AG10803 (cell line): ENCODE results near the gene PAM16.

Experiments
- DNase-seq: peaks from one replicate; pipeline ENCODE4 v3.0.0; 2010; ENCODE audit warnings: low read depth
- H3K4me3 ChIP-seq: 2 replicates; pipeline ENCODE4 v1.5.1; 2011; ENCODE audit warnings: mild to moderate bottlenecking, low read length, control low read depth
- TF ChIP-seq, protein P1 (sequence below): conservative IDR thresholded peaks from 2 replicates; pipeline ENCODE4 v1.5.1; 2011; ENCODE audit warnings: mild to moderate bottlenecking, low read length, control low read depth, inconsistent platforms

Gene PAM16

DNA sequence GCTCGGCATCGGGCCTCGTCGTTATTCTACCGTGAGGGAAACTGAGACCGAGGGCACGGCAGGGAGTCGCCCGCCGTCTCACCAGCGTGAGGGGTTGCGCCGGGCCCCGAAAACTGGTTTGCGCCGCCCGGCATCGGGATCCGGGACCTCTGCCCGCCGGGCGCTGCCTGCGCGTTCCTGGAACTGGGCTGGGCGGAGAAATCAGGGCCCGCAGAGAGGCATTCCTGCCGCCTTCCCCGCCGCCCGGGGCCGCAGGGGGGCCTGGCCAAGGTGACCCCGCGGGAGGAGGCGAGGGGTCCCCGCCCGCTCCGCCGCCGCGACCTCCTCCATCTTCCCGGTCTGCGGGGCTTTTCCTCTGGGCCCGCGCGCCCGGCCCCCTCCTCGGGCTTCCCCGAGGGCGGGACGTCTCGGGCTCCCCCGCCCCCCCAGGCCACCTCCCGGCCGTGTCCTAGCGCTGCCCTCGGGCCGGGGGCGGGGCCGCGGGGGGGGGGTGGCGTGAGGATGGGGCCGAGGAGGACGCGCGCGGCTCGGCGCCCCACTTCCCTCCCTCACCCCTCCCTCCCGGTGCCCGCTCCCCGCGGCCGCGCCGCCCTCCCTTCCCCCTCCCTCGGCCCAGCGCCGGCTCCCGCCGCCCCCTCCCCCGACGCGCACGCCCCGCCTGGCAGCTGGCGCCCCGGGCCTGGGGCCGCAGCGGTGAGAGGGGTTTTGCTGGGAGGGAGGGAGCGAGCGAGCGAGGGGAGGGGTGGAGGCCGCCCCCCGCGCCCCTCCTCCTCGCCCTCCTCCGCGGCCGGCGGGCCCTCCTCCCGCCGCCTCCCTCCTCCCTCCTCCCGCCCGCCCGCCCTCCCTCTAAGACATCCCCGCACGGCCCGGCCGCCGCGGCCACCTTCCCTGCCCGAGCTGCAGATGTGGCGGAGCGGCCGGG, 35.7 kb downstream of the PAM16 start, which contains the start of gene GLIS2:
TSS of gene GLIS2 (plus strand) at position 882 of the 922 bp plus-strand sequence. CDS start 16,214 bp downstream, outside the sequence.
- TF ChIP-seq, protein P1, sequence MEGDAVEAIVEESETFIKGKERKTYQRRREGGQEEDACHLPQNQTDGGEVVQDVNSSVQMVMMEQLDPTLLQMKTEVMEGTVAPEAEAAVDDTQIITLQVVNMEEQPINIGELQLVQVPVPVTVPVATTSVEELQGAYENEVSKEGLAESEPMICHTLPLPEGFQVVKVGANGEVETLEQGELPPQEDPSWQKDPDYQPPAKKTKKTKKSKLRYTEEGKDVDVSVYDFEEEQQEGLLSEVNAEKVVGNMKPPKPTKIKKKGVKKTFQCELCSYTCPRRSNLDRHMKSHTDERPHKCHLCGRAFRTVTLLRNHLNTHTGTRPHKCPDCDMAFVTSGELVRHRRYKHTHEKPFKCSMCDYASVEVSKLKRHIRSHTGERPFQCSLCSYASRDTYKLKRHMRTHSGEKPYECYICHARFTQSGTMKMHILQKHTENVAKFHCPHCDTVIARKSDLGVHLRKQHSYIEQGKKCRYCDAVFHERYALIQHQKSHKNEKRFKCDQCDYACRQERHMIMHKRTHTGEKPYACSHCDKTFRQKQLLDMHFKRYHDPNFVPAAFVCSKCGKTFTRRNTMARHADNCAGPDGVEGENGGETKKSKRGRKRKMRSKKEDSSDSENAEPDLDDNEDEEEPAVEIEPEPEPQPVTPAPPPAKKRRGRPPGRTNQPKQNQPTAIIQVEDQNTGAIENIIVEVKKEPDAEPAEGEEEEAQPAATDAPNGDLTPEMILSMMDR: no peak
- peak within 1 kb of the TSS; percentile 84 for H3K4me3 ChIP-seq
- DNase-seq: peak; percentile 83

DNA sequence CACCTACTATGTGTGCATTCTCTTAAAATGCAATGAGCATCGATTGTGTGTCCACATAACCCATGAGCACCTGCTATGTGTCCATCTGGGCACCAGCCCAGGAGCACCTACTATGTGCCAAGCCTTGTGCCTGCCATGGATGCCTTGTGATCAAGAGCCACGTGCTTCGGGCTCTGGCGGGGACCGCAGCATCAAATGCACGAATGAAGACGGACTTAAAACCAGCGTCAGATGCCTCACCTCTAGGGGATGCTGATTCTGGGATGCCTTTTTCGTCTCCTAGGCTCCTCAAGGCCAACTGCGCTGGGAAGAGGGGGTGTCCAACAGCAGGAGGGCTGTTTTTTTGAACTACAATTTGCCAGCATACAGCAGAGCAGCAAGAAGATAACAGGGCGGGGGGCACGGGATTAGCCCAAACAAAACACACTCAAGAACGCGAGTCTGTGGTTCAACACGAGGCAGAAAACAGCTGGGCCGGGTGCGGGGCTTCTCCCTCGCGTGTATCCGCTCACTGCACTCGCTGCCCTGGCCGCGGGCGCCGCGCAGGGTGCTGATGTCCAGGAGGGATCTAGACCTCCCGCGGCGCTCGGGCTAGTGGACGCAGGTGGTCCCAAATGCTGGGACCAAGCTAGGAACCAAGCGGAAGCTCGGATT, 36.5 kb downstream of the PAM16 start:
- TF ChIP-seq, protein P1: peak; percentile 36
- DNase-seq: peak; percentile 56
- H3K4me3 ChIP-seq: peak overlapping the region; percentile 71

DNA sequence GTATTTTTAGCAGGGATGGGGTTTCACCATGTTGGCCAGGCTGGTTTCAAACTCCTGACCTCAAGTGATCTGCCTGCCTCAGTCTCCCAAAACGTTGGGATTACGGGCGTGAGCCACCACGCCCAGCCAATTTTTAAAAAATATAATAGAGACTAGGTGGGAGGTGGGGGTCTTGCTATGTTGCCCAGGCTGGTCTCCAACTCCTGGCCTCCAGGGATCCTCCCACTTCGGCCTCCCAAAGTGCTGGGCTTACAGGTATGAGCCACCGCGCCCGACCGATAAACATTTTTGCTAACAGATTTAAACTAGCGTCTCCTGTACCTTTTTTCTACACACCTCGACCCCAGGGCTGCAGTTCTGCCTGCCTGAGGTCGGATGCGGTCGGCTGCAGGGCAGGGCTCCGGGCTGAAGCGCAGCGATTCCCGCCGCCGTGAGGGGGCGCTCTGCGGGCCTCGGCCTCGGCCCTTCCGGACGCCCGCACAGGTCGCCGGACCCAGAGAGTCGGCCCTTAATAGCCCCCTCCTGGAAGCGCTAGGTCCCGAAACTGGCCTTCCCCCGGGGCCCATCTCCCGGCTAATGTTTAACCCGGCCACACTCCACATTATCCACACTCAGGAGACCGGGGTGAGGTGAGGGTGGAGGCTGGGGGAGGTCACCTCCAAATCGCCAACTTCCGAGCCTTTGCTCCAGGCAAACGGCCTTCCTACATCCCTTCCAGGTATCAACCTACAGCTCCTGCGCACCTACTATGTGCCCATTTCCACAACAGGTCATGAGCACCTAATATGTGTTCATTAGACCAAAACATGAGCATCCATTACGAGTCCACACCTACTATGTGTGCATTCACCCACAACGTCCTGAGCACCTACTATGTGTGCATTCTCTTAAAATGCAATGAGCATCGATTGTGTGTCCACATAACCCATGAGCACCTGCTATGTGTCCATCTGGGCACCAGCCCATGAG, 37.3 kb downstream of the PAM16 start:
- H3K4me3 ChIP-seq: no peak overlapping the region; the same call in 1 of the 2 replicates

DNA sequence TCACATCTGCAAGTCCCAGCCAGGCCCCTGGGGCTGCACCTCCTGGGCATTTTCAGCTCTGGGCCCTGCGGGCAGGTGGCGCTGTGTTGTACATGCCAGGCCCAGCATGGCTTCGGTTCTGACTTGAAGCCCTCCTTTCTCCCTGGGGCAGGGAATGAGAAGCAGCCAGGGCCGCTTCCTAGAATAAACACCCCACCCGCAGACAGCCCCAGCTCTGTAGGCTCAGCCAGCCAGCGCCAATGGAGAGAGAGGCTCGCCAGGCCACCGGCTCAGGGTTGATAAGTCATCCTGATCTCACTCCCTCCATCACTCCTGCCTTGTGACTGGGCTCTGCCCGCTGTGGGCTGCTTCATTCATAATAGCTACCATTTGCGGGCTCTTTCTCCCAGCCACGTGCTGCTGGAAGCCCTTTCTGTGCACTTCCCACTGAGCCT, 41.3 kb downstream of the PAM16 start:
- H3K4me3 ChIP-seq: no peak overlapping the region
- peak; percentile 55 for DNase-seq
- TF ChIP-seq, protein P1: peak; percentile 59

More for the DNA sequence above, 37.3 kb downstream of the PAM16 start:
- DNase-seq: no peak
- TF ChIP-seq, protein P1: peak; percentile 53

DNA sequence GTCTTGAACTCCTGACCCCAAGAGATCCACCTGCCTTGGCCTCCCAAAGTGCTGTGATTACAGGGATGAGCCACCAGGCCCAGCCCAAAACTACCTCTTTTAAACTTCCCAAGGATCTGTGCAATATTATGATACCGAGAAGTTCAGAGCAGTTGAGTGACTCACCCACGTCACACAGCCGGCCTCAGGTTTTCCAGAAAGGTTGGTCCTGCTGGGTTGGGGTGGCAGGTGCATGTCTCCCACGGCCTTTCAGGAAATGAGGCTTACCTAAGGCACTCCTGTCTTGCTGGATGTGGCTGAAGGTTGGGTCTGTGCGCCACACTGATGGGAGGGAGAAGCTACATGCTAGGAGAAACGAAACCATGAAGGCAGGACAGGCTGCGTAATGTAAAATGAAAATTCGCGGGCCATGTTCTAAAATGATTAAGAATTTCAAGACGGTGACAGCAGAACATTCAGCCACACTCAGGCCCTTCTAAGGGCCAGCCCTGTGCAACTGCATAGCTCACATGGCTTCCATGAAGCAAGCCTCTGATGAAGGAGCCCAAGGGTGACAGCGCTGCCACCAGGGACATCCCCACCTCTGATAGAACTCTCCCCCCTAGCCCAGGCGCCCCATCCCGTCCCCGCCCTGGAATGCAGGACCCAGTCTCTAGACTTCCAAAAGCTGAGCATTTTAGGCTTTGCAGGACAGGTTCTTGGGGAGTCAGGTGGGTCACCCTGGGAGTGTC, 41.9 kb downstream of the PAM16 start:
- DNase-seq: no peak
- TF ChIP-seq, protein P1: no peak
- no peak overlapping the region for H3K4me3 ChIP-seq
